ENCODE data around the gene EZH2.

Gene EZH2

GRCh38 chr7:148927123-148928045 is 43.3 kb upstream of the EZH2 start:
- Histone ChIP-seq H3K4me3 (ENCODE audit: low read length in 2 of 2) (no peak overlapping the region), H3K23ac (ENCODE audit: low read depth, low read length, poor library complexity) (no peak overlapping the region), H3K4me1 (ENCODE audit: control insufficient read depth in 2 of 2, insufficient read depth in 1 of 2, low read depth in 1 of 2, low read length in 2 of 2) (peaks cover 0 to 1% of the 10 kb centered on the region in 2 donors), H2BK120ac (ENCODE audit: low read depth, low read length) (no peak overlapping the region), H3K27ac (replicated peaks; ENCODE audit: low read length) (no peak overlapping the region), H2BK15ac (ENCODE audit: low read length) (no peak overlapping the region), H4K8ac (ENCODE audit: low read depth, low read length) (no peak overlapping the region), H3K36me3 (replicated peaks in 1 of 2; ENCODE audit: control insufficient read depth in 2 of 2, insufficient read depth in 2 of 2, low read length in 2 of 2) (no peaks in the 10 kb centered on the region), H3K14ac (ENCODE audit: low read length) (no peak overlapping the region), H4K91ac (ENCODE audit: low read depth, low read length, poor library complexity) (no peak overlapping the region), H2AFZ (ENCODE audit: low read length) (no peak overlapping the region), H2AK5ac (ENCODE audit: low read depth, low read length) (no peak overlapping the region), H3K4me2 (ENCODE audit: insufficient read depth, low read length, poor library complexity, severe bottlenecking) (no peak overlapping the region), H3K79me1 (ENCODE audit: low read depth, low read length) (no peaks in the 10 kb centered on the region), H3K27me3 (ENCODE audit: control insufficient read depth in 3 of 3, insufficient read depth in 3 of 3, low read depth in 1 of 3, low read length in 3 of 3) (peaks cover 0 to 11% (median 0%) of the 10 kb centered on the region in 3 experiments), H3K4ac (ENCODE audit: low read length) (no peak overlapping the region), H3K9ac (ENCODE audit: low read depth, low read length, poor library complexity) (no peak overlapping the region), H3K9me3 (replicated peaks in 1 of 2; ENCODE audit: control insufficient read depth in 2 of 2, insufficient read depth in 1 of 2, low read depth in 1 of 2, low read length in 2 of 2) (no peaks in the 10 kb centered on the region), H3K18ac (ENCODE audit: low read length) (no peak overlapping the region), H2BK12ac (ENCODE audit: low read length) (no peak overlapping the region), H2BK5ac (ENCODE audit: low read length) (no peak overlapping the region)
- WGBS, 2 donors (ENCODE audit: extremely low coverage in 2 of 2, insufficient read length in 2 of 2, insufficient replicate concordance in 1 of 2) = no CpG with 5 or more reads among the region's 10 CpGs
- DNase-seq (ENCODE audit: low spot score) = no peak

DNA sequence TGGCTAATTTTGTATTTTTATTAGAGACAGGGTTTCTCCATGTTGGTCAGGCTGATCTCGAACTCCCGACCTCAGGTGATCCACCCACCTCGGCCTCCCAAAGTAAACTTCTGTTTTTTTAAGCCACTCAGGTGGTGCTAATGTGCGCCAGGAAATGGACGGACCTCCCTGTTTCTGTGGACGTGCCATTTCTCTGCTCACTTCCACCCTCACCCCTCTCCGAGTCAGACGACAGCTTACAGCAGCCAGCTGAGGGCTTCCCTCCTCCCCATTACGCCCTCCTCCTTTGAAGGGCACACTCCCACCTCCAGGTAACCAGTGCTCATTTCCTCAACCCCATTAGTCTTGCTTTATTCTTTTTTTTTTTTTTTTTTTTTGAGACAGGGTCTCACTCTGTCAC is 41.7 kb upstream of the EZH2 start:
- H2BK120ac ChIP-seq (ENCODE audit: low read depth, low read length) = no peak overlapping the region
- no peak for DNase-seq (ENCODE audit: low spot score)
- H2AK5ac ChIP-seq (ENCODE audit: low read depth, low read length) = no peak overlapping the region
- H3K27ac ChIP-seq (replicated peaks; ENCODE audit: low read length) = no peak overlapping the region
- no peak overlapping the region for H3K18ac ChIP-seq (ENCODE audit: low read length)
- no peaks in the 10 kb centered on the region for H3K79me1 ChIP-seq (ENCODE audit: low read depth, low read length)
- no peak overlapping the region for H3K23ac ChIP-seq (ENCODE audit: low read depth, low read length, poor library complexity)
- no peak overlapping the region for H3K9ac ChIP-seq (ENCODE audit: low read depth, low read length, poor library complexity)
- H2BK12ac ChIP-seq (ENCODE audit: low read length) = no peak overlapping the region
- H2AFZ ChIP-seq (ENCODE audit: low read length) = no peak overlapping the region
- WGBS, 2 donors (ENCODE audit: extremely low coverage in 2 of 2, insufficient read length in 2 of 2, insufficient replicate concordance in 1 of 2) = no CpG with 5 or more reads among the region's 9 CpGs
- H2BK5ac ChIP-seq (ENCODE audit: low read length) = no peak overlapping the region
- no peak overlapping the region for H4K91ac ChIP-seq (ENCODE audit: low read depth, low read length, poor library complexity)
- H3K9me3 ChIP-seq (replicated peaks in 1 of 2; ENCODE audit: control insufficient read depth in 2 of 2, insufficient read depth in 1 of 2, low read depth in 1 of 2, low read length in 2 of 2) = no peaks in the 10 kb centered on the region
- no peak overlapping the region for H2BK15ac ChIP-seq (ENCODE audit: low read length)
- H3K4me3 ChIP-seq (ENCODE audit: low read length in 2 of 2) = no peak overlapping the region
- peaks cover 0 to 1% of the 10 kb centered on the region in 2 donors for H3K4me1 ChIP-seq (ENCODE audit: control insufficient read depth in 2 of 2, insufficient read depth in 1 of 2, low read depth in 1 of 2, low read length in 2 of 2)
- H3K27me3 ChIP-seq (ENCODE audit: control insufficient read depth in 3 of 3, insufficient read depth in 3 of 3, low read depth in 1 of 3, low read length in 3 of 3) = peaks cover 0 to 20% (median 0%) of the 10 kb centered on the region in 3 experiments
- no peak overlapping the region for H3K4me2 ChIP-seq (ENCODE audit: insufficient read depth, low read length, poor library complexity, severe bottlenecking)
- H3K4ac ChIP-seq (ENCODE audit: low read length) = no peak overlapping the region
- H4K8ac ChIP-seq (ENCODE audit: low read depth, low read length) = no peak overlapping the region
- no peak overlapping the region for H3K14ac ChIP-seq (ENCODE audit: low read length)
- H3K36me3 ChIP-seq (replicated peaks in 1 of 2; ENCODE audit: control insufficient read depth in 2 of 2, insufficient read depth in 2 of 2, low read length in 2 of 2) = no peaks in the 10 kb centered on the region

DNA sequence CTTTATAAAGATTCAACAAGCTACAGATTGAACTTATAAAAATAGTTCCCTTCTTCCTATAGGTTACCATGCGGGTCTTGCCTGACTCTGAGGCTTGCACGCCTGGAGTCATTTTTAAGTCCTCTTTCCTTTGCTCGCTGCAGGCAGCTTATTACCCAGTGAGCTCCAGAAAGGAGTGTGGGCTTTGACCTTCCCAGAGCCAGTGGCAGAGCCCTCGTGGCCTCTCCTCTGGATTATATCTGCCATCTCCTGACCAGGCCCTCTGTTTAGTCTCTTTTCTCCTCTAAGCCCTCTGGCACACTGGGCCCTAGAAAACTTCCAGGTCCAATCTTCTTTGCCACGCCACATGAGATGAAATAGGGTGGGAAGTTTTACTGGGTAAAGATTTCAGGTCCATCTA is 39.9 kb upstream of the EZH2 start:
- H3K23ac ChIP-seq (ENCODE audit: low read depth, low read length, poor library complexity) = no peak overlapping the region
- H3K79me1 ChIP-seq (ENCODE audit: low read depth, low read length) = no peaks in the 10 kb centered on the region
- H3K4me2 ChIP-seq (ENCODE audit: insufficient read depth, low read length, poor library complexity, severe bottlenecking) = no peak overlapping the region
- H3K4me1 ChIP-seq (ENCODE audit: control insufficient read depth in 2 of 2, insufficient read depth in 1 of 2, low read depth in 1 of 2, low read length in 2 of 2) = peaks cover 0 to 1% of the 10 kb centered on the region in 2 donors
- H3K9ac ChIP-seq (ENCODE audit: low read depth, low read length, poor library complexity) = no peak overlapping the region
- no peaks in the 10 kb centered on the region for H3K36me3 ChIP-seq (replicated peaks in 1 of 2; ENCODE audit: control insufficient read depth in 2 of 2, insufficient read depth in 2 of 2, low read length in 2 of 2)
- H4K8ac ChIP-seq (ENCODE audit: low read depth, low read length) = no peak overlapping the region
- H2BK15ac ChIP-seq (ENCODE audit: low read length) = no peak overlapping the region
- no peak for DNase-seq (ENCODE audit: low spot score)
- no peak overlapping the region for H2AFZ ChIP-seq (ENCODE audit: low read length)
- no peak overlapping the region for H3K27ac ChIP-seq (replicated peaks; ENCODE audit: low read length)
- no peak overlapping the region for H2BK12ac ChIP-seq (ENCODE audit: low read length)
- H2BK5ac ChIP-seq (ENCODE audit: low read length) = no peak overlapping the region
- no peak overlapping the region for H3K4ac ChIP-seq (ENCODE audit: low read length)
- H2AK5ac ChIP-seq (ENCODE audit: low read depth, low read length) = no peak overlapping the region
- no peak overlapping the region for H3K4me3 ChIP-seq (ENCODE audit: low read length in 2 of 2)
- H2BK120ac ChIP-seq (ENCODE audit: low read depth, low read length) = no peak overlapping the region
- WGBS, 2 donors (ENCODE audit: extremely low coverage in 2 of 2, insufficient read length in 2 of 2, insufficient replicate concordance in 1 of 2) = no CpG with 5 or more reads among the region's 5 CpGs
- no peak overlapping the region for H3K14ac ChIP-seq (ENCODE audit: low read length)
- H3K18ac ChIP-seq (ENCODE audit: low read length) = no peak overlapping the region
- no peaks in the 10 kb centered on the region for H3K9me3 ChIP-seq (replicated peaks in 1 of 2; ENCODE audit: control insufficient read depth in 2 of 2, insufficient read depth in 1 of 2, low read depth in 1 of 2, low read length in 2 of 2)
- no peak overlapping the region for H4K91ac ChIP-seq (ENCODE audit: low read depth, low read length, poor library complexity)
- peaks cover 0 to 31% (median 0%) of the 10 kb centered on the region in 3 experiments for H3K27me3 ChIP-seq (ENCODE audit: control insufficient read depth in 3 of 3, insufficient read depth in 3 of 3, low read depth in 1 of 3, low read length in 3 of 3)

DNA sequence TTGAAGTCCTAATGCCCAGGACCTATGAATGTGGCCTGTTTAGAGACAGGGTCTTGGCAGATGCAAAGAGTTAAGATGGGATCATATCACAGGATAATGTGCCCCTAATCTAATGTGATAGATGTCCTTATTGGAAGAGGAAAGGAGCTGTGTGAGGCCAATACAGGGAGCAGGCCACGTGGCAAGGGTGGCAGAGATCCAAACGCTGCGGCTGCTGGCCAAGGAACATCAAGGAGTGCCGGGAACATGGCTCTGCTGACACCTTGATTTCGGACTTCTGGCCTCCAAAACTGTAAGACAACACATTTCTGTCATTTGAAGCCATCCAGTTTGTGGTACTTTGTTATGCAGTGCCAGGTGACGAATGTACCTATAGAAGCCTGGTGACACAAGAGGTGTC is 37.7 kb upstream of the EZH2 start:
- Histone ChIP-seq H2BK12ac (ENCODE audit: low read length) (no peak overlapping the region), H3K18ac (ENCODE audit: low read length) (no peak overlapping the region), H2AFZ (ENCODE audit: low read length) (no peak overlapping the region), H4K8ac (ENCODE audit: low read depth, low read length) (no peak overlapping the region), H3K79me1 (ENCODE audit: low read depth, low read length) (no peaks in the 10 kb centered on the region), H3K27ac (replicated peaks; ENCODE audit: low read length) (no peak overlapping the region), H3K27me3 (ENCODE audit: control insufficient read depth in 3 of 3, insufficient read depth in 3 of 3, low read depth in 1 of 3, low read length in 3 of 3) (peaks cover 0 to 31% (median 0%) of the 10 kb centered on the region in 3 experiments), H3K4me2 (ENCODE audit: insufficient read depth, low read length, poor library complexity, severe bottlenecking) (no peak overlapping the region), H2BK120ac (ENCODE audit: low read depth, low read length) (no peak overlapping the region), H3K14ac (ENCODE audit: low read length) (no peak overlapping the region), H3K23ac (ENCODE audit: low read depth, low read length, poor library complexity) (no peak overlapping the region), H3K4me3 (ENCODE audit: low read length in 2 of 2) (no peak overlapping the region), H3K4ac (ENCODE audit: low read length) (no peak overlapping the region), H3K9ac (ENCODE audit: low read depth, low read length, poor library complexity) (no peak overlapping the region), H2AK5ac (ENCODE audit: low read depth, low read length) (no peak overlapping the region), H3K9me3 (replicated peaks in 1 of 2; ENCODE audit: control insufficient read depth in 2 of 2, insufficient read depth in 1 of 2, low read depth in 1 of 2, low read length in 2 of 2) (no peaks in the 10 kb centered on the region), H3K36me3 (replicated peaks in 1 of 2; ENCODE audit: control insufficient read depth in 2 of 2, insufficient read depth in 2 of 2, low read length in 2 of 2) (no peaks in the 10 kb centered on the region), H2BK15ac (ENCODE audit: low read length) (no peak overlapping the region), H4K91ac (ENCODE audit: low read depth, low read length, poor library complexity) (no peak overlapping the region), H2BK5ac (ENCODE audit: low read length) (no peak overlapping the region), H3K4me1 (ENCODE audit: control insufficient read depth in 2 of 2, insufficient read depth in 1 of 2, low read depth in 1 of 2, low read length in 2 of 2) (no peaks in the 10 kb centered on the region)
- no peak for DNase-seq (ENCODE audit: low spot score)
- WGBS, 2 donors (ENCODE audit: extremely low coverage in 2 of 2, insufficient read length in 2 of 2, insufficient replicate concordance in 1 of 2) = no CpG with 5 or more reads among the region's 6 CpGs

Measured in neuronal stem cell (in vitro differentiated cells).